Measurements from ENCODE around the gene RUNX1. TPM values are rescaled to one million over a fixed set of nuclear protein-coding genes. Genes with fewer than 3 reads are reported as not detected.
A peak's percentile ranks its signal among the peaks of the same experiment; 100 is the strongest.

RUNX1 gene
- polyA plus RNA-seq, 3 donors = 6.2 to 49.7 (median 8.7) TPM

DNA sequence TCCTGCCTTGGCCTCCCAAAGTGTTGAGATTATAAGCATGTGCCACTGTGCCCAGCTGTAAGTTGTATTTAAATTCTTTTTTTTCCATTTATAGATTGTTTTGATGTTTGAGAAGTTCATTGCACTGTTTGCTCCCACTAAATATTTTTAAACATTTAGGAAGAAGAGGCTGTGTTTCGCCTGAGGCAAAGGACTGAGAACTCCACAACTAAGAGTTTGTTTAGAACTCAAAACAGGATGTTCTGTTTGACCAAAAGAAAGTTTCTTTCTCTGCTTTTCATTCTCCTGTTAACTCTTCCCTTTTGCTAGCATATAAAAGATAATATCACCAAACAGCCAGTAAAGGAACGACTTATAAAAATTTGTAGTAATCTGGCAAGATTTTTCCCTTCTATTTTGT lies 87.0 kb downstream of the RUNX1 start:
- H3K36me3 Mint-ChIP-seq = peaks cover 37 to 53% of the 10 kb centered on the region in 2 donors
- Histone ChIP-seq H3K4me3 (replicated peaks in 1 of 3; ENCODE audit: low read depth in 2 of 3, low read length in 3 of 3) (no peak overlapping the region), H3K27ac (ENCODE audit: low read depth in 1 of 2, low read length in 2 of 2) (peak overlapping the region in 1 of 2 donors; percentile 37), H4K20me1 (ENCODE audit: insufficient read depth, low read length) (peaks cover 75% of the 10 kb centered on the region), H3K27me3 (ENCODE audit: control insufficient read depth in 2 of 2, insufficient read depth in 2 of 2, low read length in 2 of 2) (no peaks in the 10 kb centered on the region), H3K4me2 (replicated peaks; ENCODE audit: extremely low read depth, low read length, poor library complexity, severe bottlenecking) (no peak overlapping the region), H3K4me1 (ENCODE audit: control insufficient read depth in 1 of 2, insufficient read depth in 2 of 2, low read length in 2 of 2) (peaks cover 27 to 53% of the 10 kb centered on the region in 2 donors), H3K79me2 (ENCODE audit: insufficient read depth, low read length) (peaks cover 89% of the 10 kb centered on the region), H3K36me3 (replicated peaks in 1 of 2; ENCODE audit: control insufficient read depth in 1 of 2, insufficient read depth in 2 of 2, low read length in 2 of 2) (no peaks in the 10 kb centered on the region), H3K9me3 (replicated peaks in 1 of 2; ENCODE audit: control insufficient read depth in 1 of 2, insufficient read depth in 1 of 2, low read length in 2 of 2) (no peaks in the 10 kb centered on the region), H3K9ac (ENCODE audit: insufficient read depth, low read length, poor library complexity, severe bottlenecking) (no peak overlapping the region), H2AFZ (ENCODE audit: insufficient read depth, low read depth, low read length, poor library complexity, severe bottlenecking) (no peak overlapping the region)
- no peaks in the 10 kb centered on the region for H3K27me3 Mint-ChIP-seq (ENCODE audit: low read depth in 3 of 3)
- H3K27ac Mint-ChIP-seq = peak overlapping the region in 3 of 7 donors; percentile 12 to 88 (median 45)
- H3K4me1 Mint-ChIP-seq = peaks cover 61% of the 10 kb centered on the region
- WGBS (ENCODE audit: insufficient coverage) = no CpG with 5 or more reads among the region's 2 CpGs
- no peaks in the 10 kb centered on the region for H3K9me3 Mint-ChIP-seq
- H3K4me3 Mint-ChIP-seq = no peak overlapping the region
- intact Hi-C loops (cut with micrococcal nuclease) = no loop called here
- no peak for DNase-seq
- TF ChIP-seq, protein P1, sequence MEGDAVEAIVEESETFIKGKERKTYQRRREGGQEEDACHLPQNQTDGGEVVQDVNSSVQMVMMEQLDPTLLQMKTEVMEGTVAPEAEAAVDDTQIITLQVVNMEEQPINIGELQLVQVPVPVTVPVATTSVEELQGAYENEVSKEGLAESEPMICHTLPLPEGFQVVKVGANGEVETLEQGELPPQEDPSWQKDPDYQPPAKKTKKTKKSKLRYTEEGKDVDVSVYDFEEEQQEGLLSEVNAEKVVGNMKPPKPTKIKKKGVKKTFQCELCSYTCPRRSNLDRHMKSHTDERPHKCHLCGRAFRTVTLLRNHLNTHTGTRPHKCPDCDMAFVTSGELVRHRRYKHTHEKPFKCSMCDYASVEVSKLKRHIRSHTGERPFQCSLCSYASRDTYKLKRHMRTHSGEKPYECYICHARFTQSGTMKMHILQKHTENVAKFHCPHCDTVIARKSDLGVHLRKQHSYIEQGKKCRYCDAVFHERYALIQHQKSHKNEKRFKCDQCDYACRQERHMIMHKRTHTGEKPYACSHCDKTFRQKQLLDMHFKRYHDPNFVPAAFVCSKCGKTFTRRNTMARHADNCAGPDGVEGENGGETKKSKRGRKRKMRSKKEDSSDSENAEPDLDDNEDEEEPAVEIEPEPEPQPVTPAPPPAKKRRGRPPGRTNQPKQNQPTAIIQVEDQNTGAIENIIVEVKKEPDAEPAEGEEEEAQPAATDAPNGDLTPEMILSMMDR (IDR thresholded peaks at IDR 0.05) = no peak

DNA sequence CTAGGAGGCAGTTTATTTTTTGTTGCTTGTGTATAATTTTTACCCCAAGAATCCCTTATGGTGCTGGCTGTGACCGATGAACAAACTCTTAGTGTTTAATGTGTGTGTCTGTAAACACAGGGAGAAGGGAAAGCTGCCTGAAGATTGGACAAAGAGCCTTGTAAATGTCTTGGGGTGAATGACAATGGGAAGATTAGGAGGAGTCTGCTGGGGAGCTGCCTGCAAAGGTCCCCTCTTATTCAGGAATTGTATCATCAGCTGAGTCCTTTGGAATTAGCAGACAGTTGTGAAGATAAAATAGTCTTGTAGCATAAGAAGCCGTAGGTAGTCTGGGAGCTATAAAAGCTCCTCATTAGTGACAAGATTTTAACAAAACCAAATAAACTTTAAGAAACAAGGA lies 88.4 kb downstream of the RUNX1 start:
- Mint-ChIP-seq H3K36me3 (peaks cover 33 to 47% of the 10 kb centered on the region in 2 donors), H3K9me3 (no peaks in the 10 kb centered on the region), H3K27me3 (ENCODE audit: low read depth in 3 of 3) (no peaks in the 10 kb centered on the region), H3K4me3 (no peak overlapping the region), H3K4me1 (peaks cover 60% of the 10 kb centered on the region), H3K27ac (peak overlapping the region in 6 of 7 donors; percentile 5 to 87 (median 43))
- TF ChIP-seq, protein P1 (IDR thresholded peaks at IDR 0.05) = no peak
- no peak overlapping the region for H3K9ac ChIP-seq (ENCODE audit: insufficient read depth, low read length, poor library complexity, severe bottlenecking)
- peaks cover 89% of the 10 kb centered on the region for H3K79me2 ChIP-seq (ENCODE audit: insufficient read depth, low read length)
- WGBS (ENCODE audit: insufficient coverage) = no CpG with 5 or more reads among the region's 2 CpGs
- H3K9me3 ChIP-seq (replicated peaks in 1 of 2; ENCODE audit: control insufficient read depth in 1 of 2, insufficient read depth in 1 of 2, low read length in 2 of 2) = no peaks in the 10 kb centered on the region
- H3K36me3 ChIP-seq (replicated peaks in 1 of 2; ENCODE audit: control insufficient read depth in 1 of 2, insufficient read depth in 2 of 2, low read length in 2 of 2) = no peaks in the 10 kb centered on the region
- H3K4me2 ChIP-seq (replicated peaks; ENCODE audit: extremely low read depth, low read length, poor library complexity, severe bottlenecking) = no peak overlapping the region
- intact Hi-C loops (cut with micrococcal nuclease) = no loop called here
- DNase-seq = no peak
- H4K20me1 ChIP-seq (ENCODE audit: insufficient read depth, low read length) = peaks cover 83% of the 10 kb centered on the region
- H3K27ac ChIP-seq (ENCODE audit: low read depth in 1 of 2, low read length in 2 of 2) = no peak overlapping the region
- H3K27me3 ChIP-seq (ENCODE audit: control insufficient read depth in 2 of 2, insufficient read depth in 2 of 2, low read length in 2 of 2) = no peaks in the 10 kb centered on the region
- H3K4me1 ChIP-seq (ENCODE audit: control insufficient read depth in 1 of 2, insufficient read depth in 2 of 2, low read length in 2 of 2) = peaks cover 25 to 53% of the 10 kb centered on the region in 2 donors
- no peak overlapping the region for H3K4me3 ChIP-seq (replicated peaks in 1 of 3; ENCODE audit: low read depth in 2 of 3, low read length in 3 of 3)
- no peak overlapping the region for H2AFZ ChIP-seq (ENCODE audit: insufficient read depth, low read depth, low read length, poor library complexity, severe bottlenecking)
